Neural cell (in vitro differentiated cells): Measurements from ENCODE around the gene GUCY1A2.

Experiments used
- EP300 ChIP-seq: fragments of 450-650 bp; conservative IDR thresholded peaks from 2 replicates; pipeline ENCODE4 v1.6.1; 2014; ENCODE audit warnings: antibody characterized with exemption, mild to moderate bottlenecking, moderate library complexity; ENCODE audit not compliant: poor library complexity, severe bottlenecking
- EZH2 ChIP-seq: fragments of 200-600, 300-800 bp; shearing (Covaris generic), sonication (generic); IDR thresholded peaks from 2 replicates; pipeline ENCODE4 v1.6.1; 2014; ENCODE audit warnings: antibody characterized with exemption, low read length, borderline replicate concordance, mild to moderate bottlenecking; ENCODE audit not compliant: insufficient read depth, poor library complexity, severe bottlenecking
- POLR2AphosphoS5 ChIP-seq: IDR thresholded peaks from 2 replicates; pipeline ENCODE4 v1.6.1; 2012
- REST ChIP-seq: IDR thresholded peaks from 2 replicates; pipeline ENCODE4 v1.6.1; 2012; ENCODE audit warnings: borderline replicate concordance
- SMC3 ChIP-seq: fragments of 450-650 bp; conservative IDR thresholded peaks from 2 replicates; pipeline ENCODE4 v1.6.1; 2014; ENCODE audit warnings: antibody characterized with exemption, mild to moderate bottlenecking, moderate library complexity; ENCODE audit not compliant: poor library complexity
- TAF1 ChIP-seq: IDR thresholded peaks from 2 replicates; pipeline ENCODE4 v1.6.1; 2012; ENCODE audit warnings: low read depth
- TF ChIP-seq, protein P1 (sequence below): fragments of 450-650 bp; IDR thresholded peaks from 2 replicates; pipeline ENCODE4 v1.5.1; 2014; ENCODE audit warnings: antibody characterized with exemption, mild to moderate bottlenecking, moderate library complexity; ENCODE audit not compliant: poor library complexity, severe bottlenecking

DNA sequence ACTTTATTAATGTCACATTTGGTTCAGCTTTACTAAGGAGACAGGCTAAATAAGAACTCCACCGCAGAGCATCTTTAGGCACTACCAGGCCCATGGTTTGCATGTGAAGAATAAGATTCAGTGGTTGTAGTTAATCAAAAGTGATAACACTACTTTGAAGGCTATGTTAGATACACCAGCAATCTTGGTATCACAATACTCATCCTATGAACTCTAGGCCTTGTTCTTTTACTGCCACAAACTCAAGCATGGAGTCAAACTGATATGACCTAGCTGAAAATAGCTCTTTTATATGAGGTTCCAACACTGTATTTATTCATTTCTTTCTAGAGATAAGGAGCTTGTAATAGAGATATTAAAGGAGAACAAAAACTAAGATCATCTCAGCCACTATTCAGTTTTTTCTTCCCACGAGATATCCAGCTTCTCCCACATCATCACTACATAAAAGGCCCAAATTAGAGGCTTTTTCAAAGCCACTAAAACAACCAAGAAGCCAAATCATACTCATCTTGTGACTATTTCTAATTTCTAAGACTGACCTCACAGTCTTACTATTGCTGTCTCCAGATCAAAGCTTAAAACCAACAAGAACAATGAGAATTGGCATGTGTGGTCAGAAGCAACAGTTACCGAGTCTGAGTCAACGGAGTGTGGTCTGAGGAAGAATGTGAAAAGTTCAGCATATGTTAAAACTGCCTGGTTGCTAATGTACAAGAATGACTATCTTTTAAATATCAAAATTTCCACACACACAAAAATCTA, 25.1 kb upstream of the GUCY1A2 start:
- TF ChIP-seq, protein P1, sequence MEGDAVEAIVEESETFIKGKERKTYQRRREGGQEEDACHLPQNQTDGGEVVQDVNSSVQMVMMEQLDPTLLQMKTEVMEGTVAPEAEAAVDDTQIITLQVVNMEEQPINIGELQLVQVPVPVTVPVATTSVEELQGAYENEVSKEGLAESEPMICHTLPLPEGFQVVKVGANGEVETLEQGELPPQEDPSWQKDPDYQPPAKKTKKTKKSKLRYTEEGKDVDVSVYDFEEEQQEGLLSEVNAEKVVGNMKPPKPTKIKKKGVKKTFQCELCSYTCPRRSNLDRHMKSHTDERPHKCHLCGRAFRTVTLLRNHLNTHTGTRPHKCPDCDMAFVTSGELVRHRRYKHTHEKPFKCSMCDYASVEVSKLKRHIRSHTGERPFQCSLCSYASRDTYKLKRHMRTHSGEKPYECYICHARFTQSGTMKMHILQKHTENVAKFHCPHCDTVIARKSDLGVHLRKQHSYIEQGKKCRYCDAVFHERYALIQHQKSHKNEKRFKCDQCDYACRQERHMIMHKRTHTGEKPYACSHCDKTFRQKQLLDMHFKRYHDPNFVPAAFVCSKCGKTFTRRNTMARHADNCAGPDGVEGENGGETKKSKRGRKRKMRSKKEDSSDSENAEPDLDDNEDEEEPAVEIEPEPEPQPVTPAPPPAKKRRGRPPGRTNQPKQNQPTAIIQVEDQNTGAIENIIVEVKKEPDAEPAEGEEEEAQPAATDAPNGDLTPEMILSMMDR: no peak
- TF ChIP-seq SMC3 (no peak), EZH2 (no peak), TAF1 (no peak), POLR2AphosphoS5 (no peak), REST (no peak), EP300 (no peak)
